Measurements from ENCODE around the gene IRAK2.

- TF ChIP-seq CTCF (IDR thresholded peaks at IDR 0.05) (no peak), POLR2A (IDR thresholded peaks at IDR 0.05) (no peak)
Measured at GRCh38 chr3:10277115-10277625, 112.5 kb downstream of the IRAK2 start.

All from uterus (tissue), 2 donors.